ENCODE data around the gene IPO13.

IPO13 gene

DNA sequence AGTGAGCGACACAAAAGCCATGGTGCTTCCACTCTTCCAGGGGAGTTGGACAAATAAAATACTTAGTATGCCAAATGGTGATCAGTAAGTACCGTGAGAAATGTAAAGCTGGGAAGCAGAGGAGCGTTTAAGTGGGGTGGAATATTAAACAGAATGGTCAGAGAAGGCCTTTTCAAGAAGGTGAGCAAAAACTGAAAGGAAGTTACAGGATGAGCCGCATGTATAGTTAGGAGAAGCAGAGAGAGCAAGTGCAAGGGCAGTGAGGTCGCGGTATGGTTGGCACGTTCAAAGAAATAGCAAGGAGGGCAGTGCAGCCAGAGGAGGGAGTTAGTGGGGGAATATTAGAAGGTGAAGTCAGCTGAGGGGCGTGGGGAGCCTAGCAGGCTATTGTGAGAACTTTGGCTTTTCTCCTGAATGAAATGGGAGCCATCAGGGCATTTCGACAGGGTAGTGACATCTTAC lies 27.3 kb downstream of the IPO13 start:
- no peak for DNase-seq (ENCODE audit: low spot score)

DNA sequence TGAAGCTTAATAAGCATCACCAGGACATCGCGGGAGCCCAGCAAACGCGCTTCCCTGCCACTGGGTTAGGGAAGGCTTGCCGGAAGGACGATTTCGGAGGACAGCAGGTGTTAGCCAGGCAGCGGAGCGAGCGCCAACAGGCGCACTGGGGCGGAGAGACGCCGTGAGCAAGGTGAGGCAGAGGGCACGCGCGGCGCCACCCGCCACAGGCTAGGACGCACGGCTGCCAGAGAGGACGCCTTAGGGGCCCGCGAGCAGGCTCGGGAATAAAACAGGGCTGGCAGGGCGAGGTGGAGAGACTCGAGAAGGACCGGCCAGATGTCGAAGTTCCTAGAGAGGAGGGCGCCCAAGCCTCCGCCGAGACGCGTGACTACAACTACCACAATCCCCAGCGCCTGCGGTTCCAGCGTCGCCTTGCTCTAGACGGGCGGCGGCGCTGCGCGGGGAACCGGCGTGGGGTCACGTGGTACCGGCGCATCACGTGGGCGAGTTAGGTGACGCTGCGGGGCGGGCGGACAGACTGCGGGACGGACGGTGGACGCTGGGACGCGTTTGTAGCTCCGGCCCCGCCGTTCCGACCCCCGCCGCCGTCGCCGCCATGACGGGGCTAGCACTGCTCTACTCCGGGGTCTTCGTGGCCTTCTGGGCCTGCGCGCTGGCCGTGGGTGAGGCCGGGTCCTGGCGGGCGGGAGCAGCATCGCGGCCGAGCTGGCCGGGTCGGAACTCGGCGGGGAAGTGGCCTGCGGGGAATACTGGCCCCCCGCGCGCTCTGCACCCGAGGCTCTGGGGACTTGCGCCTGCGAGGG lies 27.9 kb downstream of the IPO13 start, which contains the start of gene ATP6V0B:
Gene ATP6V0B (plus strand): TSS at position 518 of the 806 bp plus-strand sequence. CDS start 81 bp downstream, at position 599.
- DNase-seq (ENCODE audit: low spot score) = peak; percentile 87

DNA sequence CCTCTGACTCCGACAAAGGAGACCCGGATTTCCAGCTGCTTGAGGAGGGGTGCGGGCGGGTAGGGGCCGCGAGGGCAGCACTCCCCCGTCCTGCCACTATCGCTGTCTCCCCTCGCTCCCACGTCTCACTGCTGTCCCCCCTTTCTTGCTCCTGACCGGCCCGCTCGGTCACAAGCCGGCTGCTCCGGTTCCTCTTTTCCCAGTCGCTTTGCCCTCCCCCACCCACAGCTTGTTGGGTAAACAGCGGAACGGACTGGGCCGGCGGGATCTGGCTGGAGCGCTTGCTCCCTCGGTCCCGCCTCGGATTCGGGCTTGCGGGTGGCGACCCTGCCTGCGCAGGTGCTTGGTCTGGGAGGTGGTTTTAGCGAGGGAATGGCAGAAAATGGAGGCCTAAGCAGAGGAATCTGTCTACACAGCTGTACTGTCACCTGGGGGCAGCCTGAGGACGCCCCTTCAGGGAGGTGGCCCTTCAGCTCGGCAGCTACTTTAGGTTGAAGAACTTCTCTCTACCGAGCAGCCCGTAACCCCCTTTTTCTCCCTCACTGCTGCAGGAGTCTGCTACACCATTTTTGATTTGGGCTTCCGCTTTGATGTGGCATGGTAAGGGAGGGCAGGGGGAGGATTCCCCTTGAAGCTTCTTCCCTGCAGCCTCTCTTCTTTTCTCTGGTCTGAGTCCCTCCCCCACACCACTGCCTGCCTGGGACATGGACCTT lies 28.7 kb downstream of the IPO13 start:
- no peak for DNase-seq (ENCODE audit: low spot score)

DNA sequence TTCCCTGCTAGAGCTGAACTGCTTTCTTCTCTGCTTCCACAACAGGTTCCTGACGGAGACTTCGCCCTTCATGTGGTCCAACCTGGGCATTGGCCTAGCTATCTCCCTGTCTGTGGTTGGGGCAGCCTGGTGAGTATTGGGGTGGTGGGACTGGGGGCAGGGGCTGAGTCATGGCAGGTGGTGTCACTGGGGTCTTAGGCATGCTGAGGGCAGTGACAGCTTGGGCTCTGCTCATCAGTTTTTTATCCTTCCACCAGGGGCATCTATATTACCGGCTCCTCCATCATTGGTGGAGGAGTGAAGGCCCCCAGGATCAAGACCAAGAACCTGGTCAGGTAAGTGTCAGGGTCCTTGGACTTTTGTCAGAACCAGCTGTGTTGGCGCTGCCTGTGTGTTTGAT lies 29.3 kb downstream of the IPO13 start:
- no peak for DNase-seq (ENCODE audit: low spot score)

DNA sequence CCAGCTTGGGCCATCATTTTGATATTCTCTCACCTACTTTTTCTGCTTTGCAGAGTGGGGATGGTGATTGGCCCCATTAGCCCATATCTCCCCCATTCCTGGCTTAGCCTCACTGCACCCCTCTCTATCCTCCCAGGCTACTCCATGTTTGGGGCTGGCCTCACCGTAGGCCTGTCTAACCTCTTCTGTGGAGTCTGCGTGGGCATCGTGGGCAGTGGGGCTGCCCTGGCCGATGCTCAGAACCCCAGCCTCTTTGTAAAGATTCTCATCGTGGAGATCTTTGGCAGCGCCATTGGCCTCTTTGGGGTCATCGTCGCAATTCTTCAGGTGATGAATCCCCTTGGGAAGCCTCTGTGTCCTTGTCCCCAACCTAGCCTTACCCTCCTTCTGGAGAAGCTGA lies 30.1 kb downstream of the IPO13 start:
- DNase-seq (ENCODE audit: low spot score) = no peak

DNA sequence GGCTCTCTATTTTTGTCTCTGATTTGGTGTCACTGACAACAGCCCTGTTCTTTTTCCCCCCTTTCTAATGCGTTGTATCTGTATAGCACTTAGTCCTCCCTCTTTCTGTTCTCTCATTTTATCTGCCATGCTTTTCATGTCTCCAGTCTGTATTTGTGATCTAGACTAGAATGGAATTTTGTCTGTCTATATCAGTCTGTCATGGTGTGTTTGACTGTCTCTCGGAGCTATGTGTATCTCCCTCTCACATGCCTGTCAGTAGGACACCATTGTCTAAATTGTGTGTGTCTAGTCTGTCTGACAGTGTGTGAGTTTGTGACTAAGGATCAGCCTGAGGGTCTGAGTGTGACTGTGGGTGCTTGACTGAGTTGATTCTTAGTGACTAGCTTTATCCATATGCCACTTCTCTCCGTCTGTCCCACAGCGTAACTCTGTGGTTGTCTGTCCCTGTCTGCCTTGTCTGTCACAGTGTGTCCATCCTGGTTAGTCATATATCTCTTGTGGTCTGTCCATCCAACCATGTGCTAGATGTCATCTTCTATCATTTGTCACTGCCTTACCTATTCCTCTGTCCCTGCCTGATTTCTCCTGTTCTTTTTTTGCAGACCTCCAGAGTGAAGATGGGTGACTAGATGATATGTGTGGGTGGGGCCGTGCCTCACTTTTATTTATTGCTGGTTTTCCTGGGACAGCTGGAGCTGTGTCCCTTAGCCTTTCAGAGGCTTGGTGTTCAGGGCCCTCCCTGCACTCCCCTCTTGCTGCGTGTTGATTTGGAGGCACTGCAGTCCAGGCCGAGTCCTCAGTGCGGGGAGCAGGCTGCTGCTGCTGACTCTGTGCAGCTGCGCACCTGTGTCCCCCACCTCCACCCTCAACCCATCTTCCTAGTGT lies 30.9 kb downstream of the IPO13 start:
- no peak for DNase-seq (ENCODE audit: low spot score)

DNA sequence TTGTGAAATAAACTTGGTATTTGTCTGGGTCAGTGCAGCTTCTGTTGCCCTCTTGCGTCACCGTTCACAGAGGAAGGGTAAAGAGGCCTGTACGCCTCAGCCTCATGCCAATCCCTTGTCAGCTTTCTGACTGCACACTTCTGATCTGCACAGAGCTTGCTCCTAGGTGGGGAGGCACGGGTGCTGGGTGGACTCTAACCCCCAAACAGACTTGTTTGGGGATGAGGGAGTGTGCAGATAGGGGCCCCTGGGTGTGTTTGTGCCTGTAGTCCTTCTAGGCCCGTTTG lies 31.5 kb downstream of the IPO13 start:
- no peak for DNase-seq (ENCODE audit: low spot score)

DNA sequence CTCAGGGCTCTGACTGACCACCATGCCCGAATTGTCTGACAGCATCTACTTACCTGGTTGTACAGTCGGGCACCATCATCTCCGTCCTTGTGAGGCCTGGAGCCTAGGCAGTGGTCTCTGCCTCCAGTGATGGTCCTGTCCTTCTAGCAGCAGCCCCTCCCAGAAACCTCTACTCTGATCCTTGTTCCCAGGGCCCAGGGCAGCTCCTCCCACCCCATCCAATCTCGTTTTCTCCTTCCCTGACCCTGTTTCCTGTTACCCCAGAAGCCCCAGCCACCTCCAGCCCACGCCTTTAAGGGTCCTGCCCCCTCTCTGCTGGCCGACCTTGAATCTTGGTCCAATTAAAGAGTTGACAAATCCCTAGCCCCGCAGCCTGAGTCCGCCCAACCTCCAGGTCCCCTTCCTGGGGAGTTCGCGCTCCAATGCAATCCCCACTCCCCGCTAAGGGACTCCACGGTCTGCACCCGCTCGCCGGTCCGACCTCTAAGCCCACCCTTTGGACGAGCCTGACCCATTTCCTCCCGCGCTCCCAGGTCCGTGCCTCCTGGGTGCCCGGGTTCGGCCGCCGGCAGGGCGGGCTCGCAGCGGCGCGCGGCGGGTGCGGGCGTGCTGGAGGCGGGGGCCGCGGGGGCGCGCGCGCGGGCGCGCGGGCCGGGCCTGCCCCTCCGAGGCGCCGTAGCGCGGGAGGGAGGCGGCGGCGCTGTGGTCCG lies 32.0 kb downstream of the IPO13 start, which contains the start of gene B4GALT2:
Gene B4GALT2 (plus strand): TSS at position 660 of the 710 bp plus-strand sequence. CDS start 1,951 bp downstream, outside the sequence.
- peak; percentile 44 for DNase-seq (ENCODE audit: low spot score)

DNA sequence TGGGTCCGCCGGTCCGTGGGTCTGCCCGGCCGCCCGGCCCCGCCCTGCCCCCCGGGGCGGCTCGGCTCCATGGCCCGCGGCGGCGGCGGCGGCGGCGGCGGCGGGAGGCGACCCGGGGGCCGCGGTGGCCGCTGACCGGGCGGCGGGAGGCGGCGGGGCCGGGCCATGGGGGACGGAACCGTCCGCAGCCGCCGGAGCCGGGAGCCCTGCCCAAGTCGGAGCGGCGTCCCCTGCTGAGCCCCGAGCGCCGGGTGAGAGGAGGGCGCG lies 32.4 kb downstream of the IPO13 start:
- no peak for DNase-seq (ENCODE audit: low spot score)

DNA sequence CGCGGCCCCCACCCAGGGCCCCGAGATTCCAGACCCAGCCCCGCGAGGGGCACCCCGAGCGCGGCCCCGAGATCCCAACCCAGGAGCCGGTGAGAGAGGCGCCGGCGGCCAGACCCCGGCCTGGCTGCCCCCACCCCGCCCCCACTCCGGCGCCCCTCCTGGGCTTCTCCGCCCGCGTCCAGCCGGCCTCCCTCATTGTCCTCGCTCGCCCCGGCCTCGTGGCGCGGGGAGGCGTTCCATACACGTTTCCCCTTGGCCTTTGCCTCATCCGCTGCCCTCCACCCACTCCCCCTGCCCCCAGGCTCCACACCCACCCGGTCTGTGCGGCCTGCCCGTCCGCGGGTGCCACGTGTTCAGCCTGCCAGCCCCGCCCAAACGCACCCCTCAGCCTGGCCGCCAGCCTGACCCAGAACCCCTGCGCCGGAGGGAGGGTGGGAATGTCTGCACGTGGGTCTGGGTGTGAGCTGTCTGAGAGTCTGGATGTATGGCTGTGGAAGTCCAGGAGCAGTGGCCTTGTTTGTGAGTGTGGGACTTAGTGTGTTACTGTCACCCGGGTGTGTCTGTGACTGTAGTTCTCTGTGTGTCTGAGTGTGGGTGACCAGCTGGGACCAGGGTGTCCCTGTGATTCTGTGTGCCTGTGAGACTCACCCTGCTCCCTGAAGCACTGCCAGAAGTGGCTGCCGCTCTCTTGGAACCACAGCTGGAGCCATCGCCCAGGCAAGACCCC lies 32.9 kb downstream of the IPO13 start:
- no peak for DNase-seq (ENCODE audit: low spot score)

DNA sequence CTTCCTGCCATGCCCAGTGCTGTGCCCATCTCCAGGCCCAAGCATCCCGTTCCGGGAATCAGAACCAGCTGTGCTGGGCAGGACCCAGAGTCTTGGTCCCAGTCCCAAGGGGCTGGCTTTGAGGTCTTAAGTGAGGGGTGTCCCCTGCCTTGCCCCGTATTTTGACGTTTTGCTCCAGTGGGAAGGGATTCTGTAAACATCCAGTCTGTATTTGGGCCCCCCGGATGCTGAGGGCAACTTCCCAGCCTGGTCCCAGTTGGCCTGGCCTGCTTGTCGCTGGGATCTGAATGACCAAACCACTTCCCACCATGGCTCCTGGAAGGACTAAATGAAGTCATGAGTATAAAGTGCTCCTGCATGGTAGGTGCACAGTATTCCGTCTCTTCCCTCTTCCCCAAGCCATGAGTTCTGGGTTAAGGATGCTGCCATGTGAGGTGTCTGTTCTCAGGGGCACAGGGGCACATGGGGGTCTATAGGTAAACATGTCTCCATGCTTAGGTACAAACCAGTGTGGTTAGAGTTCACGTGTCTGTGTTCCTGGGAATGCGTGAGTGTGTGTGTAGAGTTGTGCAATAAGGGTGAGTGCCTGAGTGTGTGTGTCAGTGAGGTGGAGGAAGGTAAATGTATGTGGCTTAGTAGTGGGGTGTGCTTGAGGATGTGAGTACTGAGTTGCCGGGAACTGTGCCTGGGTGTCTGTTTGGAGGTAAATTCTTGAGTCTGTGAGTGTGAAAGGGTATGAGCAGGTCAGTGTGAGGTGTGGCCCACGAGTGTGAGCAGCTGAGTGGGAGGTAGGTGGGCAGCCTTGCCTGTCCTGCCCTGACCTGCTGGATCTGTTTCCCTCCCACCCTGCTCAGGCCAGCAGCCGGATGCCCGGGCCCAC lies 33.7 kb downstream of the IPO13 start:
- no peak for DNase-seq (ENCODE audit: low spot score)

DNA sequence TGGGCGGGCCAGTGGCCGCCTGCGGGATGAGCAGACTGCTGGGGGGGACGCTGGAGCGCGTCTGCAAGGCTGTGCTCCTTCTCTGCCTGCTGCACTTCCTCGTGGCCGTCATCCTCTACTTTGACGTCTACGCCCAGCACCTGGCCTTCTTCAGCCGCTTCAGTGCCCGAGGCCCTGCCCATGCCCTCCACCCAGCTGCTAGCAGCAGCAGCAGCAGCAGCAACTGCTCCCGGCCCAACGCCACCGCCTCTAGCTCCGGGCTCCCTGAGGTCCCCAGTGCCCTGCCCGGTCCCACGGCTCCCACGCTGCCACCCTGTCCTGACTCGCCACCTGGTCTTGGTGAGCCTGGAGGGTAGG lies 34.4 kb downstream of the IPO13 start:
- no peak for DNase-seq (ENCODE audit: low spot score)

DNA sequence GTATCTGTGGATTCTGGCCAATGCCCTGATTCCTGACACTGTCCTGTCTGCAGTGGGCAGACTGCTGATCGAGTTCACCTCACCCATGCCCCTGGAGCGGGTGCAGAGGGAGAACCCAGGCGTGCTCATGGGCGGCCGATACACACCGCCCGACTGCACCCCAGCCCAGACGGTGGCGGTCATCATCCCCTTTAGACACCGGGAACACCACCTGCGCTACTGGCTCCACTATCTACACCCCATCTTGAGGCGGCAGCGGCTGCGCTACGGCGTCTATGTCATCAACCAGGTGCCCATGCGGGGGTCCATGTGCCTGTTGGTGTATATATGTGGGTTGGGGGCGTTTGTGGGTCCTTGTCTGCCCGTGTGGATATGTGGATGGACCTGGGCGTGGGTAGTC lies 34.9 kb downstream of the IPO13 start:
- no peak for DNase-seq (ENCODE audit: low spot score)

DNA sequence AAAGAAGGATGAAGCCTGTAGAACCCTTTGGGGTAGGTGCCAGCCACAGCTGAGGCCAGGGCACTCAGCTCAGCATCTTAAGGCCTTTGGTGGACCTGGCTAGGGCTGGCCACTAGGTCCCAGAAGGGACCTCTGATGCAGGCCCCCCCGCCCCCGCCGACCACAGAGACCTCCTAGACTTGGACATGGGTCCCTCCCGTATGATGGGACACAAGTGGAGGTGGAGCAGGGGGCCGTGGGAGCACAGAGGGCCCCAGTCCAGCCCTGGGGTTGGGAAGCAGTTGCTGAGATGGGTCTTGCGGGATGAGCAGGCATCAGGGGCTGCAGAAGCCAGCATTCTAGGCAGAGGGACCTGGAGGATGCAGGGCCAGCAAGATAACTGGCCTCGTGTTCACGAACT lies 35.5 kb downstream of the IPO13 start:
- no peak for DNase-seq (ENCODE audit: low spot score)

DNA sequence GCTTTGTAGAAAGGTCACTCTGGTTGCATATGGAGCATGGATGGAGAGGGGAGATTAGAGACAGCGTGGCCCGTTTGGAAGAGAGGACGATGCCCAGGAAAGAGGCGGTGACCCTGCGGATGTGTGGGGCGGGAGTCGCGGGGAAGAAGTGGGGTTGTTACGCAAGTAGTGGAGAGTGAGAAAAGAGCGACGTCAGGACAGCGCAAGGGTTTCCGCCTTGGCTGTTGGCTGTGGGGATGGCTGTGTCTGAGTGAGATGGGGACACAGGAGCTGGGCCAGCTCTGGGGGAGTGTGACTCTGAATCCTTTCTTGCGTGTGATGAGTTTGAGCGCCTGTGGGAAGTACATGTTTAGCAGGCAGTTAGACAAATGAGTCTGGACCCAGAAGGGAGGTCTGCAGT lies 36.1 kb downstream of the IPO13 start:
- DNase-seq (ENCODE audit: low spot score) = no peak

DNA sequence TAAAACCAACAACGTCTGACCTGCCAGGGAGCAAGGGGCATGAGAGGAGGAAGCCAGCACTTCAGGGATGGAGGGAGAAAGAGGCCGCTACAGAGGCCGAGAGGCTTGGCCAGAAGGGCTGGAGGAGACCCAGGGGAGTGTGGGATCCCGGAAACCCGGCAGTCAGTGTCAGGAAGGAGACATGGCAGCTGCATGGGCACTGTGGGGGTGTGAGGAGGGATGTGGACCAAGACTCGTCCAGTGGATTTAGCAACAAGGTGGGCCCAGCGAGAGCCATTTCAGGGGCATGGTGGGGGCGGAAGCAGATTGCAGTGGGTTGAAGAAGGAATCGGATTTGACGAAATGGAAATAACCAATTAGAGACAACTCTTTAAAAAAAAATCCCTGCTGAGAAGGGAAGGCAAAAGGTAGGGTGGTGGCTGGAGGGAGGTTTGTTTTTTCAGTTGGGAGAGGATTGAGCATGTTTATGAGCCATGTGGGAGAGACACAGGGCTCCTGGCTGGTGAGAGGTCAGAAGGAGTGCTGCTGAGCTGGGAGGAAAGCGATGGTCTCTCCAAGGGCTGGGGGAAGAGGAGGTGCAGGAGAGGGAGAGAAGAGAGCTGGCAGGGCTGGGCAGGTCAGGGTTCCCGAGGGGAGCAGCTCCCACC lies 36.6 kb downstream of the IPO13 start:
- DNase-seq (ENCODE audit: low spot score) = no peak

DNA sequence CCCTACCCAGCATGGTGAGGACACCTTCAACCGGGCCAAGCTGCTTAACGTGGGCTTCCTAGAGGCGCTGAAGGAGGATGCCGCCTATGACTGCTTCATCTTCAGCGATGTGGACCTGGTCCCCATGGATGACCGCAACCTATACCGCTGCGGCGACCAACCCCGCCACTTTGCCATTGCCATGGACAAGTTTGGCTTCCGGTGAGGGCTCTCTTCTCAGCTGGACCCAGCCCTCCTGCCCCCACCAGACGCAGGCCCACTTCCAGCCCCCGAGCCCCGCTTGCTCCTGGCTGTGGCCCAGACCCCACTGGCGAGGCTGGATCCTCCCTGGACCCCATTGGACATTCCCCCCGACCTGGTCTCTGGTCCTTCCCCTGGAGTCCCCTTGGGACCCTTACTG lies 38.1 kb downstream of the IPO13 start:
- no peak for DNase-seq (ENCODE audit: low spot score)

DNA sequence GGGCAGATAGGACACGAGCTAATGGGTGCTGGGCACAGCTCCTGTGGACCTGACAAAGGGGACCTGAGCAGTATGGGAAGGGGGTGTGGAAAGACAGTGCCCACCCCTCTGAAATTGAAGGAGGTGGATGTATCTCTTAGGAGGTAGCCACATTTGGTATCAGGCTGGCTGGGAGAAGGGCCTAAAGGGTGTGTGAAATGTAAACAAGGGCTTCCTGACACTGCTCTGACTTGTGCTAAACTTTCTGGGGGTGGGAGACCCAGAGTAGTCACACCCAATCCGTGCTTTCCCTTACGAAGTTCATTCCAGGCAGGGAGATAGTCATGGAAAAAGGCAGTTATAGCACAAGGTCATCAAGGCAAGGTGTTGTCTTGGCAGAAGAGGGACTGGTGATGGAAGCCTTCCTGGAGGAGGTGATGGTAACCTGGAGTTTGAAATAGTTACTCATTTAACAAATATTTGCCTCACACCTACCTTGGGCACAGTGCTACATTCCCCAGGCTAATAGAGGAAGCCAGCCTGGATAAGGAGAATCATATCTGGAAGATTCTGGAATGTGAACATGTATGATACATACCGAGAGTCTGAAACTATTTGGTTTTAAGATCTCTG lies 39.3 kb downstream of the IPO13 start:
- no peak for DNase-seq (ENCODE audit: low spot score)

DNA sequence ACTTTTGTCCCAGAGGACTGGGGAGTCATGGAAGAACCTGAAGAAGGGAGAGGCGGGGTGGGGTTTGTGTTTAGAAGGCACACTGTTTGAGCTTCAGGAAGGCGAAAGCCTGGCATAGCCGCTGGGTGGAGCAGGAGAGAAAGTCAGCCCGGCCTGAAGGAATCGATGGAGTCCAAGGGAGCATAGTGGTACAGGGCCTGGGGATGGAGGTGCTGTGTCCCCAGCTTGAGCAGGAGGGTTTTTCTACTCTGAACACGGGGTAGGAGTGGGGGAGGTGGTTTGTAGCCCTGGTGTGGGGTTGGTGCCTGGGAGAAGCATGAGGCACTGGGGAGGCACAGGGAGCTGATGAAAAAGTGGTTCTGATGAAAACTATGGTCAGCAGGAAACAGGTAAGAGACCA lies 40.0 kb downstream of the IPO13 start:
- DNase-seq (ENCODE audit: low spot score) = no peak
